Thyroid gland (tissue), 4 donors: ENCODE measurements around the gene OR2V2.

Source experiments
- POLR2A ChIP-seq, 2 donors: fragments of 450-650 bp; IDR thresholded peaks; one replicate each; pipeline ENCODE4 v1.6.1; 2017; ENCODE audit warnings: antibody characterized with exemption in 2 of 2, mild to moderate bottlenecking in 2 of 2, moderate library complexity in 1 of 2
- TF ChIP-seq, protein P1 (sequence below), 6 experiments: fragments of 200-600 bp in 3 of 6; fragments of 450-650 bp in 3 of 6; sonication (generic) in 3 of 6; IDR thresholded peaks; one replicate each; pipeline ENCODE4 v1.5.1; 2016 to 2019; ENCODE audit warnings: antibody characterized with exemption in 6 of 6, mild to moderate bottlenecking in 2 of 6, inconsistent platforms in 1 of 6, moderate library complexity in 1 of 6

DNA sequence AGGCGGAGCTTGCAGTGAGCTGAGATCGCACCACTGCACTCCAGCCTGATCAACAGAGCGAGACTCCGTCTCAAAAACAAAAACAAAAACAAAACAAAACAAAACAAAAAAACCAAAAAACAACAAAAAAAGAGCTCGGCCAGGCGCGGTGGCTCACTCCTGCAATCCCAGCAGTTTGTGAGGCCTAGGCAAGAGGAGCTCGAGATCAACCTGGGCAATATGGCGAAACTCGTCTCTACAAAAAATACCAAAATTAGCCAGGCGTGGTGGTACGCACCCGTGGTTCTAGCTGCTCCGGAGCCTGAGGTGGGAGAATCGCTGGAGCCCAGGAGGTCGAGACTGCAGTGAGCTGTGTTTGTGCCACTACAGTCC lies 37.4 kb downstream of the OR2V2 start:
- TF ChIP-seq, protein P1, sequence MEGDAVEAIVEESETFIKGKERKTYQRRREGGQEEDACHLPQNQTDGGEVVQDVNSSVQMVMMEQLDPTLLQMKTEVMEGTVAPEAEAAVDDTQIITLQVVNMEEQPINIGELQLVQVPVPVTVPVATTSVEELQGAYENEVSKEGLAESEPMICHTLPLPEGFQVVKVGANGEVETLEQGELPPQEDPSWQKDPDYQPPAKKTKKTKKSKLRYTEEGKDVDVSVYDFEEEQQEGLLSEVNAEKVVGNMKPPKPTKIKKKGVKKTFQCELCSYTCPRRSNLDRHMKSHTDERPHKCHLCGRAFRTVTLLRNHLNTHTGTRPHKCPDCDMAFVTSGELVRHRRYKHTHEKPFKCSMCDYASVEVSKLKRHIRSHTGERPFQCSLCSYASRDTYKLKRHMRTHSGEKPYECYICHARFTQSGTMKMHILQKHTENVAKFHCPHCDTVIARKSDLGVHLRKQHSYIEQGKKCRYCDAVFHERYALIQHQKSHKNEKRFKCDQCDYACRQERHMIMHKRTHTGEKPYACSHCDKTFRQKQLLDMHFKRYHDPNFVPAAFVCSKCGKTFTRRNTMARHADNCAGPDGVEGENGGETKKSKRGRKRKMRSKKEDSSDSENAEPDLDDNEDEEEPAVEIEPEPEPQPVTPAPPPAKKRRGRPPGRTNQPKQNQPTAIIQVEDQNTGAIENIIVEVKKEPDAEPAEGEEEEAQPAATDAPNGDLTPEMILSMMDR (IDR thresholded peaks at IDR 0.05), result no peak
- no peak for TF ChIP-seq POLR2A (IDR thresholded peaks at IDR 0.05)
